K562 (cell line): ENCODE data around the gene WTIP. TPM values are rescaled to one million over a fixed set of nuclear protein-coding genes. Genes with fewer than 3 reads are reported as not detected.

Experiments
- CREBBP ChIP-seq: IDR thresholded peaks from one replicate; pipeline ENCODE4 v1.6.1; 2012; ENCODE audit warnings: low read depth, mild to moderate bottlenecking, control low read depth, inconsistent platforms, low read length
- NCOR1 ChIP-seq: fragments of 450-650 bp; IDR thresholded peaks from 2 replicates; pipeline ENCODE4 v1.6.1; 2016; ENCODE audit warnings: mild to moderate bottlenecking, moderate library complexity
- ZBTB12 ChIP-seq: fragments of 250-450 bp; sonication (Bioruptor Pico); IDR thresholded peaks from 2 replicates; pipeline ENCODE4 v1.4.0; 2020
- ZHX1 ChIP-seq: fragments of 150-350 bp; conservative IDR thresholded peaks from 2 replicates; pipeline ENCODE4 v1.6.1; 2014; ENCODE audit warnings: low read length
- ZNF407 ChIP-seq: fragments of 450-650 bp; IDR thresholded peaks from 2 replicates; pipeline ENCODE4 v1.6.1; 2016; ENCODE audit warnings: low read depth
- polyA plus RNA-seq, 8 experiments: library from polyadenylated mRNA; depleted of rRNA in 4 of 8; stranded (reverse) in 5 of 8; unstranded in 3 of 8; fragments of >200 nt; fragmentation: Nextera tagmentation in 2 of 8; fragmentation: Illumina TruSeq in 1 of 8; extraction: Ambion mirVana in 2 of 8; extraction: Trizol in 1 of 8; gene quantifications; 2 replicates each; pipeline versions ENCODE4 v1.2.1 to v1.2.3, GENCODE V29; 2011 to 2014; ENCODE audit warnings: inconsistent platforms in 1 of 8, missing spikeins in 1 of 8
- total RNA-seq, 7 experiments: library from RNA; depleted of rRNA in 6 of 7; stranded (reverse); fragments of >200 nt in 6 of 7; fragmentation: Illumina TruSeq in 2 of 7; extraction: Trizol in 2 of 7; gene quantifications; 2 replicates each; pipeline versions ENCODE4 v1.2.1 to v1.2.3, GENCODE V29; 2011 to 2021; ENCODE audit warnings: low replicate concordance in 1 of 7

WTIP gene
- total and polyA plus RNA-seq, 9 of the 15 experiments (the other 6 are each of a cell fraction or from before 2014, with no cell fraction given), result under 0.01 to 0.54 (median 0.27) TPM; not detected in 1

- TF ChIP-seq ZHX1, result no peak
- TF ChIP-seq ZBTB12 (CRISPR knock-in tag), result no peak
- TF ChIP-seq CREBBP, result no peak
- no peak for TF ChIP-seq NCOR1
- no peak for TF ChIP-seq ZNF407
- TF ChIP-seq, all 486 proteins: peak for 0
Measured at GRCh38 chr19:34480971-34481841, at the start of gene WTIP (continued).
